ENCODE data around the gene USB1. TPM values are rescaled to one million over a fixed set of nuclear protein-coding genes. Genes with fewer than 3 reads are reported as not detected.

Gene USB1
- total RNA-seq, 4 donors from 2014 or later, result 31.5 to 51.1 (median 33.3) TPM

DNA sequence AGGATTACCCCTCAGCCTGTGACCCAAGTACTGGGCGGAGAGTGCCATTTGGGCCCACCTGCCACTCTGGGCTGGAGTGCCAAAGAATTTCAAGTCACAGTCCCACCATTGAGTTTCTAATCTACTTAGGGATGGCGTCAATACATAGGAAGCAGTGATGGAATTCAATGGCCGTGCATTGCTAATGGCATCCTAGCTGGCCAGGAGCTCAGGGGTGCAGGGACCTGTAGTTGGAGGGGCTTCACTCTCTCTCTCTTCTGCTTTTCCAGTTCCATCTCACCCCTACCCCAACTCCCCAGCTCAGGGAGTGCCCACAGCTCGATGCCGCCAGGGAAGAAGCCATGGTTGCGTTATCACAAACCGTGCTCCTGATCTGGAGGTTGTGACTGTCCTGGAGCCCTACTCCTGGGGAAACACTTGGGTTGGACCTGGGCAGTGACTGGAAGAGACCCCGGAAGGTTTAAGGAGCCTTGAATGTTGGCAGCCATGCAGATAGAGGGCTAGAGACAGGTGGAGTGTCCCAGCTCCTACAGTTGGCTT, 26.8 kb downstream of the USB1 start:
- DNase-seq (ENCODE audit: extremely low spot score), result no peak
- no peaks in the 10 kb centered on the region for H3K27me3 ChIP-seq
- TF ChIP-seq EP300 (IDR thresholded peaks at IDR 0.05) (no peak), POLR2A (IDR thresholded peaks at IDR 0.05; ENCODE audit: low read depth) (no peak)
- TF ChIP-seq, protein P1, sequence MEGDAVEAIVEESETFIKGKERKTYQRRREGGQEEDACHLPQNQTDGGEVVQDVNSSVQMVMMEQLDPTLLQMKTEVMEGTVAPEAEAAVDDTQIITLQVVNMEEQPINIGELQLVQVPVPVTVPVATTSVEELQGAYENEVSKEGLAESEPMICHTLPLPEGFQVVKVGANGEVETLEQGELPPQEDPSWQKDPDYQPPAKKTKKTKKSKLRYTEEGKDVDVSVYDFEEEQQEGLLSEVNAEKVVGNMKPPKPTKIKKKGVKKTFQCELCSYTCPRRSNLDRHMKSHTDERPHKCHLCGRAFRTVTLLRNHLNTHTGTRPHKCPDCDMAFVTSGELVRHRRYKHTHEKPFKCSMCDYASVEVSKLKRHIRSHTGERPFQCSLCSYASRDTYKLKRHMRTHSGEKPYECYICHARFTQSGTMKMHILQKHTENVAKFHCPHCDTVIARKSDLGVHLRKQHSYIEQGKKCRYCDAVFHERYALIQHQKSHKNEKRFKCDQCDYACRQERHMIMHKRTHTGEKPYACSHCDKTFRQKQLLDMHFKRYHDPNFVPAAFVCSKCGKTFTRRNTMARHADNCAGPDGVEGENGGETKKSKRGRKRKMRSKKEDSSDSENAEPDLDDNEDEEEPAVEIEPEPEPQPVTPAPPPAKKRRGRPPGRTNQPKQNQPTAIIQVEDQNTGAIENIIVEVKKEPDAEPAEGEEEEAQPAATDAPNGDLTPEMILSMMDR (IDR thresholded peaks at IDR 0.05), result no peak
- WGBS, result 89% methylated on average over 8 of the region's 8 CpGs
- H3K4me3 ChIP-seq, result peak overlapping the region; percentile 73 to 87 (median 82)
- H3K9me3 ChIP-seq, result no peaks in the 10 kb centered on the region
- H3K27ac ChIP-seq (replicated peaks in 1 of 4), result peak overlapping the region; percentile 85 to 91 (median 88)
- peaks cover 70 to 89% (median 84%) of the 10 kb centered on the region in 4 donors for H3K4me1 ChIP-seq
- H3K36me3 ChIP-seq, result no peaks in the 10 kb centered on the region
- intact Hi-C loops (cut with DNase I), result no loop called here

DNA sequence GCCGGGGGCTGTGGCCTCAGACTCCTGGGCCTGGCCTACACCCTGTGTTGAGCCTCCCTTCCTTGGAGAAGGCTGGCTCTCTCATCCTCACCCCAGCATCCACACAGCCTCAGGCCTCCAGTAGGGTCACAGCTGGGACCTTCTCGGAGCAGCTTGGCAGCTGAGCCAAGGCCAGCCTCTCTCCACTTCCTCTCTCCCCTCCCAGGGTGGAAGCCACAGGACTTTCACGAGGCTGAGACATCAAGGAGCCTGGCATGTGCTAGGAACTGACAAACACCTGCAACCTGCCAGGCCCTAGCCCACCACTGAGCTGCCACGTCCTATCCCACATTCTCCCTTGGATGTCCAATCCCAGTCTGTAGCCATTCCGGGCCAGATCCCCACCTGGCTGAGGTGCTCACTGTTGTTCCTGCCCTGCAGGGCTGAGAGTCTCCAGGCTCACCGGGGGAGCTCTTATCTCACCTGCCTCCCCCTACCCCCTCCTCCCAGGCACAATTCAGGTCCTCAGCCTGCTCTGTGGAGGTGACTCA, 27.4 kb downstream of the USB1 start:
- H3K27ac ChIP-seq (replicated peaks in 1 of 4), result peak overlapping the region in 1 of 4 donors; percentile 91
- H3K4me3 ChIP-seq, result no peak overlapping the region
- peaks cover 70 to 89% (median 84%) of the 10 kb centered on the region in 4 donors for H3K4me1 ChIP-seq
- intact Hi-C loops (cut with DNase I), result no loop called here
- WGBS, result 79% methylated on average over 5 of the region's 6 CpGs
- no peaks in the 10 kb centered on the region for H3K9me3 ChIP-seq
- no peak for DNase-seq (ENCODE audit: extremely low spot score)
- no peaks in the 10 kb centered on the region for H3K27me3 ChIP-seq
- no peaks in the 10 kb centered on the region for H3K36me3 ChIP-seq
- no peak for TF ChIP-seq POLR2AphosphoS5 (IDR thresholded peaks at IDR 0.05)
- no peak for TF ChIP-seq EP300 (IDR thresholded peaks at IDR 0.05)
- TF ChIP-seq POLR2A (IDR thresholded peaks at IDR 0.05; ENCODE audit: low read depth), result no peak
- TF ChIP-seq, protein P1 (IDR thresholded peaks at IDR 0.05), result no peak

DNA sequence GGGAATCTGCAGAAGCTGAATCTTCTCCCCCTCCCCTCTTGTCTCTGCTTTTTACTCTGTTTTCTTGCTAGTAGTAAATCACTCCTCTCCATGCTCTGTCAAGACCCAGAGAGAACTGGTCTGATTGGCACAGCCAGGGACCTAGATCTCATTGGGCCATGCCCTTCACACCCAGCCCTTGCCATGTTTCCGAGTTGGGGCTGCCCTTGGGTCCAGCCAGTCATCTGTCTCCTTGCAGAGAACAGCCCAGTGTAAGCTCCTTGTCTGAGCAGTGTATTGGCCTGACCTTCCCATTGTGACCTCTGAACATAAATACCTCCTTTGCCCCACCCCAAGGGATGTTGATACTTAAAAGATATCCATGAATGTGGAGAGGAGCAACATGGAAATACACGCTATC, 28.2 kb downstream of the USB1 start:
- TF ChIP-seq EP300 (IDR thresholded peaks at IDR 0.05) (no peak), POLR2AphosphoS5 (IDR thresholded peaks at IDR 0.05) (no peak), POLR2A (IDR thresholded peaks at IDR 0.05; ENCODE audit: low read depth) (no peak)
- TF ChIP-seq, protein P1 (IDR thresholded peaks at IDR 0.05), result no peak
- Histone ChIP-seq H3K9me3 (no peaks in the 10 kb centered on the region), H3K4me1 (peaks cover 65 to 88% (median 86%) of the 10 kb centered on the region in 4 donors), H3K27ac (replicated peaks in 1 of 4) (no peak overlapping the region), H3K36me3 (no peaks in the 10 kb centered on the region), H3K4me3 (no peak overlapping the region), H3K27me3 (no peaks in the 10 kb centered on the region)
- WGBS, result 85% methylated on average over 2 of the region's 2 CpGs
- intact Hi-C loops (cut with DNase I), result no loop called here
- DNase-seq (ENCODE audit: extremely low spot score), result no peak

DNA sequence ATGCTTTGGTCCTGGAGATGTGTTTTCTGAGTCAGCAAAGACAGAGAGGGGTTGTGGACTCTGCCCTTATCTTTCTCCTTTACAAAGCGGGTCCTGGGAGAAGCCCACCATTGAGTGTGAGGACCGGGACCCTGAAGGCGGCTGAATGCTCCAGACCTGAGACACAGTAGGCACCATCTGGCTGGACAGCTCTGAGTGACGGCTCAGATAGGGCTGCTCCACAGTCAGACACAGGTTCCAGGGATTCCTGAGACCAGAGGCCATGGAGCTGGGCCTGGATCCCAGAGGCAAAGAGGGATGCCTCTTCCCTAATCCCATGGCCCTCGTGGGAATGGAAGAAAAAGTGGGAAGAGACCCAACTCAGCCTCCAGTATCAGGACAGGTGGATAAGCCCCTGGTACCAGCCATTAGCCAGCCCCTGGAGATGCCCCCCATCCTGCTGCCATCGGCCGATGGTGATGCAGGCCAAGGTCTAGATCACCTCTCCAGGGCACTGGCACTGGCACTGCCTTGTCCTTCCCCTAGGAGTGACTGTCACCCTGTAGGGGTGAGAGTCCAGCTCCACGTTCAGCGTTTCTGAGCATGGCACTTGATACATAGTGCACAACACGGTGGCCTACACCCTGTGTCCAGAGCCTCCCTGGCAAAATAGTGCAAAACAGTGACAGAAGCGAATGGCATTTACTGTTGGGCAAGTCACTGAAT, 29.1 kb downstream of the USB1 start:
- H3K27ac ChIP-seq (replicated peaks in 1 of 4), result no peak overlapping the region
- TF ChIP-seq, protein P1 (IDR thresholded peaks at IDR 0.05), result no peak
- TF ChIP-seq POLR2A (IDR thresholded peaks at IDR 0.05; ENCODE audit: low read depth), result no peak
- WGBS, result 86% methylated on average over 10 of the region's 11 CpGs
- H3K9me3 ChIP-seq, result no peaks in the 10 kb centered on the region
- no peak for DNase-seq (ENCODE audit: extremely low spot score)
- peaks cover 57 to 86% (median 78%) of the 10 kb centered on the region in 4 donors for H3K4me1 ChIP-seq
- H3K4me3 ChIP-seq, result no peak overlapping the region
- intact Hi-C loops (cut with DNase I), result no loop called here
- no peaks in the 10 kb centered on the region for H3K36me3 ChIP-seq
- no peaks in the 10 kb centered on the region for H3K27me3 ChIP-seq
